Glomerular endothelial cell (primary cell): ENCODE results near the gene BMX. TPM values are rescaled to one million over a fixed set of nuclear protein-coding genes. Genes with fewer than 3 reads are reported as not detected.

Experiments
- DNase-seq: peaks from one replicate; pipeline ENCODE4 v3.0.0-alpha.2; 2011; ENCODE audit warnings: low read depth, low spot score; ENCODE audit errors: extremely low read depth
- total RNA-seq: library from RNA; depleted of rRNA; stranded (reverse); fragments of >200 nt; gene quantifications from 2 replicates; pipeline ENCODE4 v1.2.3, GENCODE V29; 2015

Gene BMX
- 3.3 and 24.9 TPM in 2 replicates for total RNA-seq

- no peak for DNase-seq
Observed at GRCh38 chrX:15500497-15500966, at the start of gene BMX. Gene BMX, plus strand, starts transcription at chrX:15500807. Its CDS starts 7,547 bp downstream, at chrX:15508354.

GRCh38 chrX:15451913-15452312 is 48.7 kb upstream of the BMX start:
- DNase-seq = no peak

- DNase-seq = no peak
Observed at GRCh38 chrX:15464704-15465103, 35.9 kb upstream of the BMX start.

GRCh38 chrX:15465347-15465746 is 35.3 kb upstream of the BMX start:
- DNase-seq = no peak

- no peak for DNase-seq
Observed at GRCh38 chrX:15465896-15466651, 34.5 kb upstream of the BMX start.

- DNase-seq = no peak
Observed at GRCh38 chrX:15468036-15468435, 32.6 kb upstream of the BMX start.

GRCh38 chrX:15469613-15470012 is 31.0 kb upstream of the BMX start:
- DNase-seq = no peak

- DNase-seq = peak; percentile 63
Observed at GRCh38 chrX:15471028-15471427, 29.6 kb upstream of the BMX start.

GRCh38 chrX:15472531-15472930 is 28.1 kb upstream of the BMX start:
- no peak for DNase-seq

GRCh38 chrX:15474028-15474427 is 26.6 kb upstream of the BMX start:
- no peak for DNase-seq

GRCh38 chrX:15475021-15475420 is 25.6 kb upstream of the BMX start:
- no peak for DNase-seq

GRCh38 chrX:15475486-15475885 is 25.1 kb upstream of the BMX start:
- DNase-seq = no peak

- no peak for DNase-seq
Observed at GRCh38 chrX:15483891-15484290, 16.7 kb upstream of the BMX start.

- no peak for DNase-seq
Observed at GRCh38 chrX:15492469-15492868, 8.1 kb upstream of the BMX start.

- no peak for DNase-seq
Observed at GRCh38 chrX:15493118-15493962, 7.3 kb upstream of the BMX start, which contains the start of gene PIR. Gene PIR, minus strand, starts transcription at chrX:15493333. Its CDS starts 2,076 bp downstream, at chrX:15491257.

- no peak for DNase-seq
Observed at GRCh38 chrX:15495801-15496200, 4.8 kb upstream of the BMX start.

GRCh38 chrX:15496824-15497223 is 3.8 kb upstream of the BMX start:
- DNase-seq = no peak

- DNase-seq = no peak
Observed at GRCh38 chrX:15497865-15498264, 2.7 kb upstream of the BMX start.

- DNase-seq = no peak
Observed at GRCh38 chrX:15498741-15499140, 1.9 kb upstream of the BMX start.

- no peak for DNase-seq
Observed at GRCh38 chrX:15499976-15500375, 631 bp upstream of the BMX start.

- no peak for DNase-seq
Observed at GRCh38 chrX:15501506-15501905, 899 bp downstream of the BMX start.

- no peak for DNase-seq
Observed at GRCh38 chrX:15504661-15505060, 4.1 kb downstream of the BMX start.
